Measurements from ENCODE around the gene ROR1. TPM values are rescaled to one million over a fixed set of nuclear protein-coding genes. Genes with fewer than 3 reads are reported as not detected.

ROR1 gene
- total RNA-seq, 1 experiment from 2014 or later = 56.3 TPM

- ATAC-seq = no peak
- ChIA-PET CTCF (no interaction called here), POLR2A (no interaction called here)
- Mint-ChIP-seq H3K4me1 (peaks cover 25% of the 10 kb centered on the region), H3K4me3 (no peak overlapping the region), H3K9me3 (no peaks in the 10 kb centered on the region), H3K36me3 (peaks cover 26% of the 10 kb centered on the region), H3K27ac (no peak overlapping the region), H3K27me3 (ENCODE audit: low read depth) (no peaks in the 10 kb centered on the region)
- DNase-seq (ENCODE audit: low spot score) = no peak
- TF ChIP-seq SOX15 (CRISPR knock-in tag; IDR thresholded peaks at IDR 0.05) (no peak), ZNF416 (CRISPR knock-in tag; IDR thresholded peaks at IDR 0.05) (no peak)
These were observed 405.8 kb downstream of the ROR1 start for GRCh38 chr1:64179588-64179987.

GRCh38 chr1:64182207-64182606 lies 408.4 kb downstream of the ROR1 start:
- no peak for ATAC-seq
- Mint-ChIP-seq H3K36me3 (peaks cover 17% of the 10 kb centered on the region), H3K4me1 (peaks cover 21% of the 10 kb centered on the region), H3K4me3 (no peak overlapping the region), H3K27me3 (ENCODE audit: low read depth) (no peaks in the 10 kb centered on the region), H3K9me3 (no peaks in the 10 kb centered on the region), H3K27ac (peak overlapping the region; percentile 55)
- ChIA-PET CTCF (interaction anchor here (1.0 to 2.0 kb wide), 4 partner anchors 18 to 508 kb away, joined by 3 to 8 read pairs (median 8); no protein-coding TSS in a partner anchor), POLR2A (no interaction called here)
- DNase-seq (ENCODE audit: low spot score) = no peak
- no peak for TF ChIP-seq NR1H2 (CRISPR knock-in tag; IDR thresholded peaks at IDR 0.05)
- TF ChIP-seq, protein P1, sequence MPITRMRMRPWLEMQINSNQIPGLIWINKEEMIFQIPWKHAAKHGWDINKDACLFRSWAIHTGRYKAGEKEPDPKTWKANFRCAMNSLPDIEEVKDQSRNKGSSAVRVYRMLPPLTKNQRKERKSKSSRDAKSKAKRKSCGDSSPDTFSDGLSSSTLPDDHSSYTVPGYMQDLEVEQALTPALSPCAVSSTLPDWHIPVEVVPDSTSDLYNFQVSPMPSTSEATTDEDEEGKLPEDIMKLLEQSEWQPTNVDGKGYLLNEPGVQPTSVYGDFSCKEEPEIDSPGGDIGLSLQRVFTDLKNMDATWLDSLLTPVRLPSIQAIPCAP (CRISPR knock-in tag; IDR thresholded peaks at IDR 0.05) = no peak
- no peak for TF ChIP-seq SMAD4 (CRISPR knock-in tag; IDR thresholded peaks at IDR 0.05)
- TF ChIP-seq TEAD4 (CRISPR knock-in tag; IDR thresholded peaks at IDR 0.05) = no peak
- TF ChIP-seq ZNF512 (CRISPR knock-in tag; IDR thresholded peaks at IDR 0.05; ENCODE audit: borderline replicate concordance) = no peak
- TF ChIP-seq, protein P2, sequence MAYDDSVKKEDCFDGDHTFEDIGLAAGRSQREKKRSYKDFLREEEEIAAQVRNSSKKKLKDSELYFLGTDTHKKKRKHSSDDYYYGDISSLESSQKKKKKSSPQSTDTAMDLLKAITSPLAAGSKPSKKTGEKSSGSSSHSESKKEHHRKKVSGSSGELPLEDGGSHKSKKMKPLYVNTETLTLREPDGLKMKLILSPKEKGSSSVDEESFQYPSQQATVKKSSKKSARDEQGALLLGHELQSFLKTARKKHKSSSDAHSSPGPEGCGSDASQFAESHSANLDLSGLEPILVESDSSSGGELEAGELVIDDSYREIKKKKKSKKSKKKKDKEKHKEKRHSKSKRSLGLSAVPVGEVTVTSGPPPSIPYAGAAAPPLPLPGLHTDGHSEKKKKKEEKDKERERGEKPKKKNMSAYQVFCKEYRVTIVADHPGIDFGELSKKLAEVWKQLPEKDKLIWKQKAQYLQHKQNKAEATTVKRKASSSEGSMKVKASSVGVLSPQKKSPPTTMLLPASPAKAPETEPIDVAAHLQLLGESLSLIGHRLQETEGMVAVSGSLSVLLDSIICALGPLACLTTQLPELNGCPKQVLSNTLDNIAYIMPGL (CRISPR knock-in tag; IDR thresholded peaks at IDR 0.05) = no peak
- TF ChIP-seq, protein P3, sequence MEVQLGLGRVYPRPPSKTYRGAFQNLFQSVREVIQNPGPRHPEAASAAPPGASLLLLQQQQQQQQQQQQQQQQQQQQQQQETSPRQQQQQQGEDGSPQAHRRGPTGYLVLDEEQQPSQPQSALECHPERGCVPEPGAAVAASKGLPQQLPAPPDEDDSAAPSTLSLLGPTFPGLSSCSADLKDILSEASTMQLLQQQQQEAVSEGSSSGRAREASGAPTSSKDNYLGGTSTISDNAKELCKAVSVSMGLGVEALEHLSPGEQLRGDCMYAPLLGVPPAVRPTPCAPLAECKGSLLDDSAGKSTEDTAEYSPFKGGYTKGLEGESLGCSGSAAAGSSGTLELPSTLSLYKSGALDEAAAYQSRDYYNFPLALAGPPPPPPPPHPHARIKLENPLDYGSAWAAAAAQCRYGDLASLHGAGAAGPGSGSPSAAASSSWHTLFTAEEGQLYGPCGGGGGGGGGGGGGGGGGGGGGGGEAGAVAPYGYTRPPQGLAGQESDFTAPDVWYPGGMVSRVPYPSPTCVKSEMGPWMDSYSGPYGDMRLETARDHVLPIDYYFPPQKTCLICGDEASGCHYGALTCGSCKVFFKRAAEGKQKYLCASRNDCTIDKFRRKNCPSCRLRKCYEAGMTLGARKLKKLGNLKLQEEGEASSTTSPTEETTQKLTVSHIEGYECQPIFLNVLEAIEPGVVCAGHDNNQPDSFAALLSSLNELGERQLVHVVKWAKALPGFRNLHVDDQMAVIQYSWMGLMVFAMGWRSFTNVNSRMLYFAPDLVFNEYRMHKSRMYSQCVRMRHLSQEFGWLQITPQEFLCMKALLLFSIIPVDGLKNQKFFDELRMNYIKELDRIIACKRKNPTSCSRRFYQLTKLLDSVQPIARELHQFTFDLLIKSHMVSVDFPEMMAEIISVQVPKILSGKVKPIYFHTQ (CRISPR knock-in tag; IDR thresholded peaks at IDR 0.05) = no peak
- TF ChIP-seq FOXJ3 (CRISPR knock-in tag; IDR thresholded peaks at IDR 0.05; ENCODE audit: borderline replicate concordance) = no peak
- TF ChIP-seq JAZF1 (CRISPR knock-in tag; IDR thresholded peaks at IDR 0.05) = no peak
- no peak for TF ChIP-seq ZMAT4 (CRISPR knock-in tag; IDR thresholded peaks at IDR 0.05)

GRCh38 chr1:64183395-64184002 lies 409.7 kb downstream of the ROR1 start:
- Mint-ChIP-seq H3K27me3 (ENCODE audit: low read depth) (no peaks in the 10 kb centered on the region), H3K9me3 (no peaks in the 10 kb centered on the region), H3K4me1 (peaks cover 21% of the 10 kb centered on the region), H3K27ac (peak overlapping the region; percentile 46), H3K4me3 (no peak overlapping the region), H3K36me3 (peaks cover 5% of the 10 kb centered on the region)
- peak; percentile 28 for DNase-seq (ENCODE audit: low spot score)
- ATAC-seq = peak; percentile 86
- CTCF ChIA-PET = interaction anchor here (1.2 to 2.0 kb wide), 4 partner anchors 20 to 509 kb away, joined by 3 to 8 read pairs (median 8); no protein-coding TSS in a partner anchor
- POLR2A ChIA-PET = interaction anchor here (1.2 kb wide), 1 partner anchor 9 kb away, joined by 3 read pairs; no protein-coding TSS in a partner anchor
- TF ChIP-seq FOXP1 (CRISPR knock-in tag; IDR thresholded peaks at IDR 0.05; ENCODE audit: borderline replicate concordance) (no peak), NR1H2 (CRISPR knock-in tag; IDR thresholded peaks at IDR 0.05) (no peak), ZNF281 (CRISPR knock-in tag; IDR thresholded peaks at IDR 0.05) (no peak), RELA (CRISPR knock-in tag; IDR thresholded peaks at IDR 0.05; ENCODE audit: borderline replicate concordance) (no peak), JAZF1 (CRISPR knock-in tag; IDR thresholded peaks at IDR 0.05) (no peak), SOX15 (CRISPR knock-in tag; IDR thresholded peaks at IDR 0.05) (no peak), NR3C1 (CRISPR knock-in tag; conservative IDR thresholded peaks at IDR 0.05; ENCODE audit: low read depth) (no peak), E2F1 (CRISPR knock-in tag; IDR thresholded peaks at IDR 0.05) (no peak), CDX4 (CRISPR knock-in tag; IDR thresholded peaks at IDR 0.05; ENCODE audit: borderline replicate concordance) (no peak)
